HG02588 (cell line): ENCODE data around the gene MED29.
A peak's percentile ranks its signal among the peaks of the same experiment; 100 is the strongest.

Experiments used
- ATAC-seq: cut with Tn5 transposase; IDR thresholded peaks from one replicate; pipeline ENCODE4 v1.9.1; 2021; ENCODE audit warnings: mild to moderate bottlenecking, moderate library complexity; ENCODE audit not compliant: unreplicated experiment

Gene MED29

DNA sequence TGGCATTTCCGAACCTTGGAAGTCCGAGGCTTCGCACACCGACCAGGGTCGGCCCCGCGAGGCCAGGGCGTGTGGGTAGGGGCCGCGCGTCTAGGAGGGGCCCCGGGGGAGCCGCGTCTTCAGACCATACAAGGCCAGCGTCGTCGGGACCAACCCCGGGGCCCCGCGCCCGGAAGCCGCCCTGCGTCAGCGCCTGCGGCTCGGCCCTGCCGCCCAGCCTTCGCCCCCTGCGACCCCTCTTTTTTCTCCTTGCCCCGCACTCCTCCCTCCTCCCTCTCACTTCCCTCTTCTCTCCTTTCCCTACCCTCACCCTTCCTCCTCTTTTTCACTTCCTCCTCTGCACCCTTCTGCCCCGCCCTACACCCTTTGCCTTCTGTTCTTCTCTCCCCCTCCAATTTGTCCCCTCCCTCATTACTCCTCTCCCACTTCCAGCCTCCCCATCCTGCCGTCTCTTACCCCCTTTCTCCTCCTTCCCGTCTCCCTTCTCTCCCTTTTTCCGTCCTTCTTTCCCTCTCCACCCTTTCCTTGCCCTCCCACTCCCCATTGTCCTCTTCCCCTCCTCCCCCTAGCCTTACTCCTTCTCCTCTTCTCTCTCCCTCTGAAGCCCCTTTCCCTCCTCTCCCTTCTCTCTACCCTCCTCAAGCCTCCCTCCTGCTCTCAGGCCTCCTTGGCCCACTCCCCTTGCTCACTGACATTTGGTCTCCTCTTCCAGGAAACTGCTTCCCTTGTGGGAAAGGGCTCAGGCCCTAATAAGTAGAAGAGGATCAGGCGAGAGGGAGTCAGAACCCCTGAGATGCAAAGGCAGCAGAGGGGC lies 19.0 kb downstream of the MED29 start:
- no peak for ATAC-seq

DNA sequence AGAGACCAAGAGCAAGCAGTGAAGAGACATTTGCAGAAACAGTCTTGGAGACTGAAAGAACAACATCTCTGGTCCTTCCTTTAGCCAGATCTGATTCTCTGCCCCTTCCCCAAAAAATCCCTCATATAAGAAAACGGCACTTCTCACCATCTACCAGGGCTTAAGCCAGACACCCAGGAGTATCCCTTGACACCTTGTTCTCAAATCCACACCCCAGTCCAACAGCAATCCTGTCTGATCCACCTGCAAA lies 19.6 kb downstream of the MED29 start:
- no peak for ATAC-seq

GRCh38 chr19:39411081-39411831 lies 20.1 kb downstream of the MED29 start:
- ATAC-seq = no peak

DNA sequence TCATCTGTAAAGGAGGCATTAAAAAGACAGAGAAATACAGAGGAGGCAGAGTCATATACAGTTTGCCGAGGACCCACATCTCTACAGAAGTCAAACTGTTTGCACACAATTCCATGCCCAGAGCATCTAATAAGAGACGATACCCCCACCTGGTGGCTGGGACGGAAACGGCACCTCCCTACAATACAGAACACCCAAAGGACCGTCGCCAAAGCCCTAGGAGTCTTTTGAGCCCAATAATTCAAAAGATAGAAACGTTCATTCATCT lies 20.6 kb downstream of the MED29 start:
- ATAC-seq = peak; percentile 12

- peak; percentile 49 for ATAC-seq
Measured at GRCh38 chr19:39412100-39412866, 21.1 kb downstream of the MED29 start, which contains the start of gene PLEKHG2. Gene PLEKHG2, plus strand, starts transcription at chr19:39412669. Its CDS starts 1,418 bp downstream, at chr19:39414087.

- no peak for ATAC-seq
Measured at GRCh38 chr19:39412867-39413271, 21.7 kb downstream of the MED29 start.

DNA sequence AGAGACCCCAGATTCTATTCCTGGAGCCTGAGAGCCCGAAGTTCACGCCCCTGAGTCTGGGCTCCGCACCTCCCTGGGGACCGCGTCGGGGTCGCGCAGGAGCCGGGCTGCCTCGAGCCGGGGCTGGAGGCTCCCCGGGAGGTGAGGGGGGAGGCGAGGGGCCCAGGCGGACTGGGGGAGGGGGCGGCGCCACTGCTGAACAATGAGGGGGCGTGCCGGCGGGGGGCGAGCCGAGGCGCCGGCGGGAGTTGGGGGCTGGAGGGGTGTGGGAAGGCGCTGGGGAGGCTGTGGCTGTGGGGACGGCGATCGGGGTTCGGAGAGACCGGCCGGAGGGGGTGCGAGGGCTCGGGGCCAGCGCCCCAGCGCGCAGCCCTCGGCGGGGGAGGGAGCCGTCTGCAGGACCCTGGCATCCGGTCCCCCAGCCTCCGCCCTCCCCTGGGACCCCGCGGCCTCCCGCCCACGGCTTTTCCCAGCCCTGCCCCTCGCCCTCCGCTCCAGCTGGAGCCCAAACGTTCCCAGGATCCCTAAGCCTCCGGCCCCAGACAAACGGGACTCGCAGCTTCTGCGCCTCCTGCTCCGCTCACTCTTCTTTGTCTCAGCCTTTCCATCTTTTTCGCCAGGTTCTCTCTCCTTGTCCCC lies 22.2 kb downstream of the MED29 start:
- no peak for ATAC-seq

DNA sequence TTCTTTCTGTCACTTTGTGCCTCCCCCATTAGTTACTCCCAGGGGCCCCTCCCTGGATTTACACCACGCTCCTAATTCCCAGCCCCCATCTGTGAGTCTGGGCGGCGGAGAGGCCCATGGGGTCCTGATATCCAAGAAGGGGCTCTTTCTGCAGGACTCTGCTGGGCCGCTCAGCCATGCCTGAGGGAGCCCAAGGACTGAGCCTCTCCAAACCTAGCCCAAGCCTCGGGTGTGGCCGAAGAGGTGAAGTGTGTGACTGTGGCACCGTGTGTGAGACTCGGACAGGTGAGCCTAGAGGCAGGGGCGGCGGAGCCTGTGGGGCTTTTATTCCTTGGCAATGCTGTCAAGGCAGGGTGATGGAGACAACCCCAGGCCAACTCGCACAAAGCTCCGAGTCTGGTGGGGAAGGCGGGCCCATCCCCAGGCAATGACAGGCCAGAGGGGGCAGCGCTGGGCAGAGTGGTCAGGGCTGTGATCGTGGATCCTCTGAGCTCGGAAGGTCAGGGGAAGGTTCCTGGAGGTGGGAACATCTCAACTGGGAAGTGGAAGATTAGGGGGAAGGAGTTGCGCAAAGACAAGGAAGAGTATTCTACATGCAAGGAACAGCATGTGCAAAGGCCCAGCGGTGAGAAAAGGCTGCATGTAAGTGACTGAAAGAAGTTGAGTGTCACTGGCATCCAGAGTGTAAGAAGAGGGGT lies 22.9 kb downstream of the MED29 start:
- no peak for ATAC-seq

- ATAC-seq = no peak
Measured at GRCh38 chr19:39415111-39416046, 24.2 kb downstream of the MED29 start.

- no peak for ATAC-seq
Measured at GRCh38 chr19:39416152-39417120, 25.3 kb downstream of the MED29 start.

DNA sequence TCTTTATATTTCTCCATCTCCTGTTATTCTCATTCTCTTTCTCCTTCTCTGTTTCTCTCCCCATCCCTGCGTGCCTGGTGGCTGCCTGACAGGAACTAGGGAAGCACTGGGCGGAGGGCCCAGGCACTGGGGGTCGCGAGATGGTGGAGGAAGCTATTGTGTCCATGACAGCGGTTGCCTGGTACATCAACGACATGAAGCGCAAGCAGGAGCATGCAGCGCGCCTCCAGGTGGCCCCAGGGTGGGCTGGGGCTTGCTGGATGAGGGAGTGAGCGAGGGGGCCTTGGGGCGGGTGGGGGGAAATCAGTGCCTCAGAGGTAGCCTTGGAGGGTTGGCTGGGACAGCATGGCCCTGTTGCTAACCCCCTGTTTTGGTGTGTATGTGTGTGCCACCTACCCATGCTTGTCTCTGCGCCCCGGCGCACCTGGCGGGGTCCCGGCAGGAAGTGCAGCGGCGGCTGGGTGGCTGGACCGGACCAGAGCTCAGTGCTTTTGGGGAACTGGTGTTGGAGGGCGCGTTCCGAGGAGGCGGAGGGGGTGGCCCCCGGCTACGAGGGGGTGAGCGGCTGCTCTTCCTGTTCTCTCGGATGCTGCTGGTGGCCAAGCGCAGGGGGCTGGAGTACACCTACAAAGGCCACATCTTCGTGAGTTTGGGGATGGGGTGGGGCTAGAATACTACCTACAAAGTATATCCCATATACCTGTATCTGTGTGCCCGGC lies 26.4 kb downstream of the MED29 start:
- ATAC-seq = no peak

DNA sequence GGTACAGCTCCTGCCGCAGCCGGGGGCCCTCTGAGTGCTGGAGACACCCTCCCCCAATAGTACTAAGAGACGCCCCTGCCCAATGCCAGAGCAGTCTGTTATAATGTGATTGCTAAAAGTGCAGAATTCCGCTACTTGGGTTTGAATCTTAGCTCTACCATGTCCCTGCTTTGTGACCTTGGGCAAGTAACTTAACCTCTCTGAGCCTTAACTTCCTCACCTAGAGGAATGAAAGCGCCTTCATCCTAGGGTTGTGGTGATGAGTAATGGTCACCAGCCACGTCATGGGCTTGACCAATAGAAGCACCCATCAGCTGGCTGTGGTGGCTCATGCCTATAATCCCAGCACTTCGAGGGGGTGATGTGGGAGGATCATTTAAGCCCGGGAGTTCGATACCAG lies 27.8 kb downstream of the MED29 start:
- no peak for ATAC-seq

DNA sequence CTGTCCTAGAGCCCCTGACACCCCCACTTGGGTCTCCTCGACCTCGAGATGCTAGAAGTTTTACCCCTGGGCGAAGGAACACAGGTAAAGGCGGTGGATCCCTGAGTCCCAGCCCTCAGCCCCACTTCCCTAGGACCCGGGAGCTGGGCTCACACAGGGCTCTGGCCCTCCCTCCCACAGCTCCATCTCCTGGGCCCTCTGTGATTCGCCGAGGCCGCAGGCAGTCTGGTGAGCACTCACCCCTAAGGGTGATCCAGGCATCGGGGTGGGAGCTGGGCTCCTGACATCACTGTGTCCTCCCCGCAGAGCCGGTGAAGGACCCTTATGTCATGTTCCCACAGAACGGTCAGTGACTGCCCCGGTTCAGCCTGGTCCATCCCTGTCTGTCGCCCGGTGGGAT lies 29.6 kb downstream of the MED29 start:
- no peak for ATAC-seq

DNA sequence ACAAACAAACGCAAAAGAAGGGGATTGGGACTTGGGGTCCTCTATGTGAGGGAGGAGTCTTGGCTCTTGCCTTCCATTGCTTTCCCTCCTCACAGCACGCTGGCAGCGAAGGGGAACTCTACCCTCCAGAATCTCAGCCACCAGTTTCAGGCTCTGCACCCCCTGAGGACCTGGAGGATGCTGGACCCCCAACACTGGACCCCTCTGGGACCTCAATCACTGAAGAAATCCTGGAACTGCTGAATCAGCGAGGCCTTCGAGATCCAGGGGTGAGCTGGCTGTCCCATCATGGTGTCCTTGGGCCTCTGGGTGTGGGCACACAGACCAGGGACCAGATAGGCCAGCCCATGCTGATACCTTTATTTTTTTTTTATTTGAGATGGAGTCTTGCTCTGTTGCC lies 30.8 kb downstream of the MED29 start:
- ATAC-seq = no peak

DNA sequence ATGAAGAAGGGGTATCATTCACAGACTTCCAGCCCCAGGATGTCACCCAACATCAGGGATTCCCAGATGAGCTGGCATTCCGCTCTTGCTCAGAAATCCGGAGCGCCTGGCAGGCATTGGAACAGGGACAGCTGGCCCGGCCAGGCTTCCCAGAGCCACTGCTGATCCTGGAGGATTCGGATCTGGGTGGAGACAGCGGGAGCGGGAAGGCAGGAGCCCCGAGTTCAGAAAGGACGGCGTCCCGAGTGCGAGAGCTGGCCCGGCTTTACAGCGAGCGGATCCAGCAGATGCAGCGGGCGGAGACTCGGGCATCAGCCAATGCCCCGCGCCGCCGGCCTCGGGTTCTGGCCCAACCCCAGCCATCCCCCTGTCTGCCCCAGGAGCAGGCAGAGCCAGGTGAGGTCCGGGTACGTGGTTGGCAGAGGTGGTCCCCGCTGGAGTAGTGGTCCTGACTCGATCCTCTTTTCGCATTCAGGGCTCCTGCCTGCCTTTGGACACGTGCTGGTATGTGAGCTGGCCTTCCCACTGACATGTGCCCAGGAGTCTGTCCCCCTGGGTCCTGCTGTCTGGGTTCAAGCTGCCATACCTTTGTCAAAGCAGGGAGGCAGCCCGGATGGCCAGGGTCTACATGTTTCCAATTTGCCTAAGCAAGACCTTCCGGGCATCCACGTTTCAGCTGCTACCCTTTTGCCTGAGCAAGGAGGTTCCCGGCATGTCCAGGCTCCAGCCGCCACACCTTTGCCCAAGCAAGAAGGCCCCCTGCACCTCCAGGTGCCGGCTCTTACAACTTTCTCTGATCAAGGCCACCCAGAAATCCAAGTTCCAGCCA lies 32.3 kb downstream of the MED29 start:
- no peak for ATAC-seq

- ATAC-seq = no peak
Measured at GRCh38 chr19:39424934-39425333, 33.8 kb downstream of the MED29 start.

DNA sequence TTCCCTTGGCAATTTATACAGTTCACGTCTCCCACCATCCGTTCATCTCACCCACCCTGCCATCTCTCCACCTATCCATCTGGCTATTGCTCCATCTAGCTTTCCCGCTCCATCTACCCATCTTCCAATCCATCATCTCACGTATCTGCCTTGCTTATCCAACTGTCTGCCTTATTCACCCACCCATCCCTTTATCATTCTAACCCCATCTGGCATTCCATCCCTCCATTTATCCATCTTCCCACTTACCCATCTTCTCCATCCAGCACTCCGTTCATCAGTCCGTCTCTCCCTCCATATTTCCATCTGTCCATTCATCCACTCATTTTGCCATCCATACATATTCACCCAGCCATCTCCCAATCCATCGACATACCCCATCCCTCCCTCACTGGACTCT lies 34.6 kb downstream of the MED29 start:
- ATAC-seq = no peak
